ENCODE measurements around the gene SLC23A3.

The SLC23A3 gene

GRCh38 chr2:219128396-219128795 is 41.4 kb downstream of the SLC23A3 start:
- no peak for DNase-seq (ENCODE audit: low spot score)
- TF ChIP-seq, protein P1, sequence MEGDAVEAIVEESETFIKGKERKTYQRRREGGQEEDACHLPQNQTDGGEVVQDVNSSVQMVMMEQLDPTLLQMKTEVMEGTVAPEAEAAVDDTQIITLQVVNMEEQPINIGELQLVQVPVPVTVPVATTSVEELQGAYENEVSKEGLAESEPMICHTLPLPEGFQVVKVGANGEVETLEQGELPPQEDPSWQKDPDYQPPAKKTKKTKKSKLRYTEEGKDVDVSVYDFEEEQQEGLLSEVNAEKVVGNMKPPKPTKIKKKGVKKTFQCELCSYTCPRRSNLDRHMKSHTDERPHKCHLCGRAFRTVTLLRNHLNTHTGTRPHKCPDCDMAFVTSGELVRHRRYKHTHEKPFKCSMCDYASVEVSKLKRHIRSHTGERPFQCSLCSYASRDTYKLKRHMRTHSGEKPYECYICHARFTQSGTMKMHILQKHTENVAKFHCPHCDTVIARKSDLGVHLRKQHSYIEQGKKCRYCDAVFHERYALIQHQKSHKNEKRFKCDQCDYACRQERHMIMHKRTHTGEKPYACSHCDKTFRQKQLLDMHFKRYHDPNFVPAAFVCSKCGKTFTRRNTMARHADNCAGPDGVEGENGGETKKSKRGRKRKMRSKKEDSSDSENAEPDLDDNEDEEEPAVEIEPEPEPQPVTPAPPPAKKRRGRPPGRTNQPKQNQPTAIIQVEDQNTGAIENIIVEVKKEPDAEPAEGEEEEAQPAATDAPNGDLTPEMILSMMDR (IDR thresholded peaks at IDR 0.05; ENCODE audit: extremely low read depth, missing control alignments), result no peak

- DNase-seq (ENCODE audit: low spot score), result no peak
- TF ChIP-seq, protein P1 (IDR thresholded peaks at IDR 0.05; ENCODE audit: extremely low read depth, missing control alignments), result no peak
Measured at GRCh38 chr2:219127037-219127635, 42.7 kb downstream of the SLC23A3 start.

DNA sequence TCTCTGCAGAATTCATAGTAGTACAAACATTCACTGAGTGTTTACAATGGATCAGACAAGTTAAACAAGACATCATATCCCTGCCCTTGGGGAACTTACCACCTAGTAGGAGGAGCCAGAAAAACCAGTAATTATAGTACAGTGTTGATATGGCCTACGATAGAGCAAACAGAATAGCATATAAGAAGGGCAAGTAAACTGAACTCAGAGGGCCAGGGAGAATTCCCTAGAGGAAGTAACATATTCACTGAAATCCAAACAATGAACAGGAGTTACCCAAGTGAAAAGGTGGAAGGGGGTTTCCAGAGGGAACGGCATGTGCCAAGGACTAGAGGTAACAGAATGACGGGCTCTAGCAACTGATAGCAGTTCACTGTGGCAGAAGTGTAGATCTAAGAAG is 43.3 kb downstream of the SLC23A3 start:
- no peak for DNase-seq (ENCODE audit: low spot score)
- TF ChIP-seq, protein P1 (IDR thresholded peaks at IDR 0.05; ENCODE audit: extremely low read depth, missing control alignments), result no peak

GRCh38 chr2:219125886-219126270 is 44.0 kb downstream of the SLC23A3 start:
- no peak for DNase-seq (ENCODE audit: low spot score)
- TF ChIP-seq, protein P1 (IDR thresholded peaks at IDR 0.05; ENCODE audit: extremely low read depth, missing control alignments), result no peak

DNA sequence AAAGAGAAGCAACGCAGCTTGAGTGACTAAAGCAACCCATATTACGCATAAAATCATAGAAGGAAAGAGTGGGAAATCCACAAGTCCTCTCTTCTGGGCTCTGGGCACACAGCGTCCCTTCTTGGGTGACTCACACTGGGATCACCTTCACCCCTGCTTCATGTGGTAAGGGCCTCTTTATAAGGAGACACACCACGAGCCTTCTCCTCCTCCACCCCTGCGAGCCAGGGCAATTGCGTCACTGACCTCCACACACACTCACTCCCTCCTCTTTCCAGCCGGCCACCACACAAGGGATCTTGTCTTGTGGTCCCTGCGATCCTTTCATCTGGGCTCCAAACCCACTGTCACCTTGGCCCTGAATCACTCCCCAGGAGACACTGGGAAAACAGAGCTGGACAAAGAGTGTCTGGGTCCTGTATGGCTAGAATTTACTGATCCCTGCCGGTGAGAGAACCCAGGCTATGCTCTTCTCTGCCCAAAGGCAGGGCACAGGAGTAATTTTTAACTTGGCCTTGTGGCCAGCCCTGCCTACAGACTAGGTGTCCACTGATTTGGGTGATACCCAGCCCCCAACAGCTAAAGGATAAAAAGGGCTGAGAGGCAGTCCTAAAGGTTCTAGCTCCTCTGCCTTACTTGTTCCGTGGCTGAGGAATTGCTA is 44.5 kb downstream of the SLC23A3 start:
- DNase-seq (ENCODE audit: low spot score), result no peak
- TF ChIP-seq, protein P1 (IDR thresholded peaks at IDR 0.05; ENCODE audit: extremely low read depth, missing control alignments), result no peak

- TF ChIP-seq, protein P1 (IDR thresholded peaks at IDR 0.05; ENCODE audit: extremely low read depth, missing control alignments), result no peak
- no peak for DNase-seq (ENCODE audit: low spot score)
Measured at GRCh38 chr2:219124381-219125110, 45.3 kb downstream of the SLC23A3 start.

All from GM20000 (cell line).